SK-N-SH treated with all-trans-retinoic acid at 6 μM for 48 hours (cell line): Measurements from ENCODE around the gene DDX11.
"Not testable (repeated sequence)": the region's sequence is repeated elsewhere in the genome, so short reads cannot be mapped to it uniquely, and the experiment has no call there.

Experiments
- ARNTL ChIP-seq: fragments of 450-650 bp; formaldehyde crosslinking; IDR thresholded peaks from 2 replicates; pipeline ENCODE4 v1.5.0; 2020; ENCODE audit warnings: low read depth, mild to moderate bottlenecking, moderate library complexity, borderline replicate concordance
- BACH2 ChIP-seq: fragments of 250-450 bp; sonication (Bioruptor Pico); IDR thresholded peaks from 2 replicates; pipeline ENCODE4 v1.9.0; 2021; ENCODE audit warnings: mild to moderate bottlenecking, borderline replicate concordance
- CSRNP3 ChIP-seq: fragments of 250-450 bp; sonication (Bioruptor Pico); IDR thresholded peaks from 2 replicates; pipeline ENCODE4 v1.5.1; 2021; ENCODE audit warnings: mild to moderate bottlenecking, moderate library complexity
- GLIS3 ChIP-seq: fragments of 250-450 bp; sonication (Bioruptor Pico); IDR thresholded peaks from 2 replicates; pipeline ENCODE4 v1.5.0; 2020; ENCODE audit warnings: mild to moderate bottlenecking, moderate library complexity
- PPARA ChIP-seq: fragments of 250-450 bp; sonication (Bioruptor Pico); IDR thresholded peaks from 2 replicates; pipeline ENCODE4 v1.5.0; 2020; ENCODE audit warnings: mild to moderate bottlenecking, borderline replicate concordance
- ZNF565 ChIP-seq: fragments of 450-650 bp; formaldehyde crosslinking; conservative IDR thresholded peaks from 2 replicates; pipeline ENCODE4 v1.5.0; 2020; ENCODE audit warnings: low read depth, mild to moderate bottlenecking, moderate library complexity
- TF ChIP-seq, protein P1 (sequence below): fragments of 250-450 bp; sonication (Bioruptor Pico); IDR thresholded peaks from 2 replicates; pipeline ENCODE4 v1.8.0; 2020; ENCODE audit warnings: mild to moderate bottlenecking, moderate library complexity, borderline replicate concordance

GRCh38 chr12:31052666-31053439 is 20.8 kb upstream of the DDX11 start:
- TF ChIP-seq ZNF565, PPARA, CSRNP3, ARNTL, GLIS3, BACH2 (CRISPR knock-in tag): not testable (repeated sequence)
- TF ChIP-seq, protein P1, sequence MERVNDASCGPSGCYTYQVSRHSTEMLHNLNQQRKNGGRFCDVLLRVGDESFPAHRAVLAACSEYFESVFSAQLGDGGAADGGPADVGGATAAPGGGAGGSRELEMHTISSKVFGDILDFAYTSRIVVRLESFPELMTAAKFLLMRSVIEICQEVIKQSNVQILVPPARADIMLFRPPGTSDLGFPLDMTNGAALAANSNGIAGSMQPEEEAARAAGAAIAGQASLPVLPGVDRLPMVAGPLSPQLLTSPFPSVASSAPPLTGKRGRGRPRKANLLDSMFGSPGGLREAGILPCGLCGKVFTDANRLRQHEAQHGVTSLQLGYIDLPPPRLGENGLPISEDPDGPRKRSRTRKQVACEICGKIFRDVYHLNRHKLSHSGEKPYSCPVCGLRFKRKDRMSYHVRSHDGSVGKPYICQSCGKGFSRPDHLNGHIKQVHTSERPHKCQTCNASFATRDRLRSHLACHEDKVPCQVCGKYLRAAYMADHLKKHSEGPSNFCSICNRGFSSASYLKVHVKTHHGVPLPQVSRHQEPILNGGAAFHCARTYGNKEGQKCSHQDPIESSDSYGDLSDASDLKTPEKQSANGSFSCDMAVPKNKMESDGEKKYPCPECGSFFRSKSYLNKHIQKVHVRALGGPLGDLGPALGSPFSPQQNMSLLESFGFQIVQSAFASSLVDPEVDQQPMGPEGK (CRISPR knock-in tag) = not testable (repeated sequence)
